ENCODE data around the gene CD28.

GRCh38 chr2:203741566-203741965 is 35.1 kb downstream of the CD28 start:
- no peak for TF ChIP-seq CTCF (IDR thresholded peaks at IDR 0.05; ENCODE audit: low read length)
- TF ChIP-seq EZH2 (IDR thresholded peaks at IDR 0.05; ENCODE audit: borderline replicate concordance, low read length), result no peak
